ENCODE results near the gene ZNF488.

ZNF488 gene

GRCh38 chr10:47359626-47360418 is 24.3 kb downstream of the ZNF488 start:
- DNase-seq (ENCODE audit: low read depth) = no peak
- TF ChIP-seq CTCF (conservative IDR thresholded peaks at IDR 0.05; ENCODE audit: low read depth, low read length) = no peak
- H3K4me3 ChIP-seq (ENCODE audit: low read length) = no peak overlapping the region

GRCh38 chr10:47359101-47359500 is 25.0 kb downstream of the ZNF488 start:
- no peak overlapping the region for H3K4me3 ChIP-seq (ENCODE audit: low read length)
- no peak for TF ChIP-seq CTCF (conservative IDR thresholded peaks at IDR 0.05; ENCODE audit: low read depth, low read length)
- DNase-seq (ENCODE audit: low read depth) = no peak

- H3K4me3 ChIP-seq (ENCODE audit: low read length) = no peak overlapping the region
- no peak for TF ChIP-seq CTCF (conservative IDR thresholded peaks at IDR 0.05; ENCODE audit: low read depth, low read length)
- DNase-seq (ENCODE audit: low read depth) = no peak
These were observed 25.6 kb downstream of the ZNF488 start for GRCh38 chr10:47358457-47358856.

- H3K4me3 ChIP-seq (ENCODE audit: low read length) = no peak overlapping the region
- TF ChIP-seq CTCF (conservative IDR thresholded peaks at IDR 0.05; ENCODE audit: low read depth, low read length) = no peak
- no peak for DNase-seq (ENCODE audit: low read depth)
These were observed 26.2 kb downstream of the ZNF488 start for GRCh38 chr10:47357911-47358310.

- no peak overlapping the region for H3K4me3 ChIP-seq (ENCODE audit: low read length)
- TF ChIP-seq CTCF (conservative IDR thresholded peaks at IDR 0.05; ENCODE audit: low read depth, low read length) = no peak
- DNase-seq (ENCODE audit: low read depth) = no peak
These were observed 26.9 kb downstream of the ZNF488 start for GRCh38 chr10:47357131-47357582.

GRCh38 chr10:47356708-47357107 is 27.4 kb downstream of the ZNF488 start:
- TF ChIP-seq CTCF (conservative IDR thresholded peaks at IDR 0.05; ENCODE audit: low read depth, low read length) = no peak

GRCh38 chr10:47354900-47355299 is 29.2 kb downstream of the ZNF488 start:
- TF ChIP-seq CTCF (conservative IDR thresholded peaks at IDR 0.05; ENCODE audit: low read depth, low read length) = no peak
- no peak for DNase-seq (ENCODE audit: low read depth)
- H3K4me3 ChIP-seq (ENCODE audit: low read length) = no peak overlapping the region

More at GRCh38 chr10:47356708-47357107, 27.4 kb downstream of the ZNF488 start:
- no peak overlapping the region for H3K4me3 ChIP-seq (ENCODE audit: low read length)
- no peak for DNase-seq (ENCODE audit: low read depth)
